Measurements from ENCODE around the gene HSP90B1.

GRCh38 chr12:103912069-103912468 lies 18.1 kb upstream of the HSP90B1 start:
- TF ChIP-seq YY1 (IDR thresholded peaks at IDR 0.05; ENCODE audit: insufficient read depth, insufficient read length) (no peak), SUZ12 (IDR thresholded peaks at IDR 0.05; ENCODE audit: extremely low read depth, insufficient read depth, insufficient read length) (no peak), ZNF274 (IDR thresholded peaks at IDR 0.05; ENCODE audit: low read depth, low read length) (no peak)
